Activated CD4-positive, alpha-beta T cell treated with anti-CD3 and anti-CD28 coated beads for 4 hours (primary cell): Measurements from ENCODE around the gene TNRC18.
"Not testable (repeated sequence)": the region's sequence is repeated elsewhere in the genome, so short reads cannot be mapped to it uniquely, and the experiment has no call there.

Source experiments
- DNase-seq, 2 donors: peaks; one replicate each; pipeline ENCODE4 v3.0.0-alpha.2; 2020

The TNRC18 gene

DNA sequence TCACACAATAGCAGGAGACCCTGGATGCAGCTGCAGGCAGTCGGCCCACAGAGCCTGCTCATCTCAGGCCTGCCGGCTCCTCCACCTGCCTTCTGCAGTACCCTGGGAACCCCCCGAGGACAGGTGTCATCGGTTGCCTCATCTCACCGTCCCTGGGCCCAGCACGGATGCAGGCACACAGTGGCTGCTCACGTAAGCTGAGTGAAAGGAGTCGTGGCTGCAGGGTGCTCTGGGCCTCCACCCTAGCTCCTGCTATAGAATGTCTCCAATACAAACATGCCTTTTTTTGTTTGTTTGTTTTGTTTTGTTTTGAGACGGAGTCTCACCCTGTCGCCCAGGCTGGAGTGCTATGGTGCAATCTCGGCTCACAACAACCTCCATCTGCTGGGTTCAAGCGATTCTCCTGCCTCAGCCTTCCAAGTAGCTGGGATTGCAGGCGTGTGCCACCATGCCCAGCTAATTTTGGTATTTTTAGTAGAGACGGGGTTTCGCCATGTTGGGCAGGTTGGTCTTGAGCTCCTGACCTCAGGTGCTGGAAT is 163.0 kb downstream of the TNRC18 start:
- DNase-seq = not testable (repeated sequence)
